ENCODE measurements around the gene BTG1. TPM values are rescaled to one million over a fixed set of nuclear protein-coding genes. Genes with fewer than 3 reads are reported as not detected.

Gene BTG1
- total and polyA plus RNA-seq, 9 of the 15 experiments (the other 6 are each of a cell fraction or from before 2014, with no cell fraction given): 3.7 to 28.6 (median 7.4) TPM

DNA sequence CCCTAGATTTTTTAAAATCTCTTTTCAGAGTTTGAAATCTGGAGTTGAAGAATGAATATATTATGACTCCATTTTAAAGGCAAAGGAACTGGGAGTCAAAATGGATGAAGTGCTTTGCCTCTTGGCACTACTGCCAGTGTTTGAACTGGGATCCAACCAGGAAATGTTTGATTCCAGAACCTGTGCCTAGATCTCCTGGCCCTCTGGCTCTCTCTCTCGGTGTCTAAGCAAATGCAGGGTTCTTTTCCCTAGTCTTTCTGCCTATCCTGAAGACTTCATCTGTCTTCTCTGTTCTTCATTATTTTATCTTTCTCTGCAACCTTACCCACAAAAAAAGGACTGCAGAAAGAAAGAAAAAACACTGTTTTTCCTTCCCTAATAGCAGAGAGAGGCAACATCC lies 17.0 kb downstream of the BTG1 start (continued):
- TF ChIP-seq, protein P1, sequence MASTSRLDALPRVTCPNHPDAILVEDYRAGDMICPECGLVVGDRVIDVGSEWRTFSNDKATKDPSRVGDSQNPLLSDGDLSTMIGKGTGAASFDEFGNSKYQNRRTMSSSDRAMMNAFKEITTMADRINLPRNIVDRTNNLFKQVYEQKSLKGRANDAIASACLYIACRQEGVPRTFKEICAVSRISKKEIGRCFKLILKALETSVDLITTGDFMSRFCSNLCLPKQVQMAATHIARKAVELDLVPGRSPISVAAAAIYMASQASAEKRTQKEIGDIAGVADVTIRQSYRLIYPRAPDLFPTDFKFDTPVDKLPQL (IDR thresholded peaks at IDR 0.05; ENCODE audit: extremely low read depth, insufficient read length): no peak

DNA sequence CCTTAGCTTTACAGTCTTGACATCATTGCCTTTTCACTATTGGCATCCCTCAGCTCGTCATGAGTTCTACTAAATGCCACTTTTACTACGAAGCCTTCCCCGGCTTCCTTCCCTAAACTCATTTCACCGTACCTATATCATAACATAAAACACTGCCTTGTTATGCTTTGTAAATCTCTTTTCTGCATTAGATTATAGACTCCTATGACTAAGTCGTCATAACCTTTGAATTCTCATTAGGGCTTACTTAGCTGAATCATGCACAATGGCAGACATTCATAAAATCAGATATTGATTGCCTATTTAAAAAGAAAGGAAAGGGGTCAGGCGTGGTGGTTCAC lies 21.0 kb downstream of the BTG1 start:
- Histone ChIP-seq H3K4me3 (no peak overlapping the region), H3K4me2 (ENCODE audit: insufficient read depth, low read length) (no peak overlapping the region), H2AFZ (ENCODE audit: low read depth, low read length) (no peak overlapping the region), H3K79me2 (ENCODE audit: control insufficient read depth, insufficient read depth, low read length) (peaks cover 14% of the 10 kb centered on the region; the same call in 2 of the 3 replicates), H3K9me1 (ENCODE audit: control insufficient read depth, insufficient read depth, low read length) (no peaks in the 10 kb centered on the region), H3K27me3 (ENCODE audit: control insufficient read depth in 2 of 2, insufficient read depth in 2 of 2, low read length in 2 of 2) (no peaks in the 10 kb centered on the region), H3K4me1 (replicated peaks in 1 of 2; ENCODE audit: control insufficient read depth in 2 of 2, insufficient read depth in 2 of 2, low read length in 2 of 2) (peaks cover 0 to 8% of the 10 kb centered on the region in 2 experiments; a peak in 2 of 5 replicates), H3K9me3 (replicated peaks; ENCODE audit: control insufficient read depth, insufficient read depth, low read depth, low read length) (no peaks in the 10 kb centered on the region), H4K20me1 (replicated peaks; ENCODE audit: control insufficient read depth, insufficient read depth, low read length) (no peaks in the 10 kb centered on the region), H3K36me3 (ENCODE audit: control insufficient read depth, insufficient read depth, low read length) (no peaks in the 10 kb centered on the region), H3K27ac (ENCODE audit: extremely low read depth, low read depth, low read length) (no peak overlapping the region), H3K9ac (ENCODE audit: insufficient read depth in 1 of 2, low read depth in 2 of 2, low read length in 2 of 2) (no peak overlapping the region)
- ChIA-PET POLR2A (interaction anchor here (0.7 to 5.6 kb wide), 3 partner anchors 11 to 20 kb away, joined by 4 to 32 read pairs (median 4); partner anchors contain the start of gene BTG1), CTCF (ENCODE audit: low intra/inter-chr PET ratio) (no interaction called here)
- FAIRE-seq (no peak), DNase-seq (ENCODE audit: extremely low read depth in 1 of 4, low spot score in 3 of 4) (no peak), ATAC-seq (no peak)
- in situ Hi-C loops (cut with MboI) (no loop called here), intact Hi-C loops (cut with micrococcal nuclease) (no loop called here)
- no TSS peak for BruUV-seq (replicated peaks)
- 65% methylated on average over 5 of the region's 6 CpGs for WGBS (ENCODE audit: insufficient coverage, low coverage, missing lambda C conversion rate)
- TF ChIP-seq NCOA1 (IDR thresholded peaks at IDR 0.05; ENCODE audit: low read depth) (no peak), ZNF23 (CRISPR knock-in tag; IDR thresholded peaks at IDR 0.05) (no peak), HNRNPLL (IDR thresholded peaks at IDR 0.05; ENCODE audit: low read depth, low read length, poor library complexity, severe bottlenecking) (no peak), ZNF239 (CRISPR knock-in tag; IDR thresholded peaks at IDR 0.05) (no peak), TCF7L2 (IDR thresholded peaks at IDR 0.05; ENCODE audit: low read depth, low read length) (no peak), ZNF431 (CRISPR knock-in tag; IDR thresholded peaks at IDR 0.05) (no peak), TSC22D4 (tag; IDR thresholded peaks at IDR 0.05) (no peak), ZNF584 (CRISPR knock-in tag; IDR thresholded peaks at IDR 0.05; ENCODE audit: low read depth) (no peak)
- TF ChIP-seq, protein P2, sequence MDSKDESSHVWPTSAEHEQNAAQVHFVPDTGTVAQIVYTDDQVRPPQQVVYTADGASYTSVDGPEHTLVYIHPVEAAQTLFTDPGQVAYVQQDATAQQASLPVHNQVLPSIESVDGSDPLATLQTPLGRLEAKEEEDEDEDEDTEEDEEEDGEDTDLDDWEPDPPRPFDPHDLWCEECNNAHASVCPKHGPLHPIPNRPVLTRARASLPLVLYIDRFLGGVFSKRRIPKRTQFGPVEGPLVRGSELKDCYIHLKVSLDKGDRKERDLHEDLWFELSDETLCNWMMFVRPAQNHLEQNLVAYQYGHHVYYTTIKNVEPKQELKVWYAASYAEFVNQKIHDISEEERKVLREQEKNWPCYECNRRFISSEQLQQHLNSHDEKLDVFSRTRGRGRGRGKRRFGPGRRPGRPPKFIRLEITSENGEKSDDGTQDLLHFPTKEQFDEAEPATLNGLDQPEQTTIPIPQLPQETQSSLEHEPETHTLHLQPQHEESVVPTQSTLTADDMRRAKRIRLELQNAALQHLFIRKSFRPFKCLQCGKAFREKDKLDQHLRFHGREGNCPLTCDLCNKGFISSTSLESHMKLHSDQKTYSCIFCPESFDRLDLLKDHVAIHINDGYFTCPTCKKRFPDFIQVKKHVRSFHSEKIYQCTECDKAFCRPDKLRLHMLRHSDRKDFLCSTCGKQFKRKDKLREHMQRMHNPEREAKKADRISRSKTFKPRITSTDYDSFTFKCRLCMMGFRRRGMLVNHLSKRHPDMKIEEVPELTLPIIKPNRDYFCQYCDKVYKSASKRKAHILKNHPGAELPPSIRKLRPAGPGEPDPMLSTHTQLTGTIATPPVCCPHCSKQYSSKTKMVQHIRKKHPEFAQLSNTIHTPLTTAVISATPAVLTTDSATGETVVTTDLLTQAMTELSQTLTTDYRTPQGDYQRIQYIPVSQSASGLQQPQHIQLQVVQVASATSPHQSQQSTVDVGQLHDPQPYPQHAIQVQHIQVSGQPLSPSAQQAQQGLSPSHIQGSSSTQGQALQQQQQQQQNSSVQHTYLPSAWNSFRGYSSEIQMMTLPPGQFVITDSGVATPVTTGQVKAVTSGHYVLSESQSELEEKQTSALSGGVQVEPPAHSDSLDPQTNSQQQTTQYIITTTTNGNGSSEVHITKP (IDR thresholded peaks at IDR 0.05; ENCODE audit: partially characterized antibody): no peak
- TF ChIP-seq, protein P3, sequence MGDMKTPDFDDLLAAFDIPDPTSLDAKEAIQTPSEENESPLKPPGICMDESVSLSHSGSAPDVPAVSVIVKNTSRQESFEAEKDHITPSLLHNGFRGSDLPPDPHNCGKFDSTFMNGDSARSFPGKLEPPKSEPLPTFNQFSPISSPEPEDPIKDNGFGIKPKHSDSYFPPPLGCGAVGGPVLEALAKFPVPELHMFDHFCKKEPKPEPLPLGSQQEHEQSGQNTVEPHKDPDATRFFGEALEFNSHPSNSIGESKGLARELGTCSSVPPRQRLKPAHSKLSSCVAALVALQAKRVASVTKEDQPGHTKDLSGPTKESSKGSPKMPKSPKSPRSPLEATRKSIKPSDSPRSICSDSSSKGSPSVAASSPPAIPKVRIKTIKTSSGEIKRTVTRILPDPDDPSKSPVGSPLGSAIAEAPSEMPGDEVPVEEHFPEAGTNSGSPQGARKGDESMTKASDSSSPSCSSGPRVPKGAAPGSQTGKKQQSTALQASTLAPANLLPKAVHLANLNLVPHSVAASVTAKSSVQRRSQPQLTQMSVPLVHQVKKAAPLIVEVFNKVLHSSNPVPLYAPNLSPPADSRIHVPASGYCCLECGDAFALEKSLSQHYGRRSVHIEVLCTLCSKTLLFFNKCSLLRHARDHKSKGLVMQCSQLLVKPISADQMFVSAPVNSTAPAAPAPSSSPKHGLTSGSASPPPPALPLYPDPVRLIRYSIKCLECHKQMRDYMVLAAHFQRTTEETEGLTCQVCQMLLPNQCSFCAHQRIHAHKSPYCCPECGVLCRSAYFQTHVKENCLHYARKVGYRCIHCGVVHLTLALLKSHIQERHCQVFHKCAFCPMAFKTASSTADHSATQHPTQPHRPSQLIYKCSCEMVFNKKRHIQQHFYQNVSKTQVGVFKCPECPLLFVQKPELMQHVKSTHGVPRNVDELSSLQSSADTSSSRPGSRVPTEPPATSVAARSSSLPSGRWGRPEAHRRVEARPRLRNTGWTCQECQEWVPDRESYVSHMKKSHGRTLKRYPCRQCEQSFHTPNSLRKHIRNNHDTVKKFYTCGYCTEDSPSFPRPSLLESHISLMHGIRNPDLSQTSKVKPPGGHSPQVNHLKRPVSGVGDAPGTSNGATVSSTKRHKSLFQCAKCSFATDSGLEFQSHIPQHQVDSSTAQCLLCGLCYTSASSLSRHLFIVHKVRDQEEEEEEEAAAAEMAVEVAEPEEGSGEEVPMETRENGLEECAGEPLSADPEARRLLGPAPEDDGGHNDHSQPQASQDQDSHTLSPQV (IDR thresholded peaks at IDR 0.05): no peak

Measured in K562 (cell line).